Liver (tissue), 3 donors: ENCODE results near the gene KRT86.

Experiments
- EGR1 ChIP-seq, 2 donors: IDR thresholded peaks; 2 replicates each; pipeline ENCODE4 v1.6.1; 2016 to 2018; ENCODE audit warnings: antibody characterized with exemption in 2 of 2, low read depth in 2 of 2
- GABPA ChIP-seq, 2 donors: IDR thresholded peaks in 1 of 2; conservative IDR thresholded peaks in 1 of 2; 2 replicates each; pipeline ENCODE4 v1.6.1; 2016; ENCODE audit warnings: antibody characterized with exemption in 2 of 2, mild to moderate bottlenecking in 1 of 2, moderate library complexity in 1 of 2
- SP1 ChIP-seq: IDR thresholded peaks from 2 replicates; pipeline ENCODE4 v1.6.1; 2018; ENCODE audit warnings: antibody characterized with exemption, mild to moderate bottlenecking
- TF ChIP-seq, protein P1 (sequence below): fragments of 150-350 bp; IDR thresholded peaks from 2 replicates; pipeline ENCODE4 v1.5.1; 2017; ENCODE audit warnings: improper control_type of control experiment, low read depth, low read length; ENCODE audit not compliant: missing input control
- TF ChIP-seq, protein P2 (sequence below): IDR thresholded peaks from 2 replicates; pipeline ENCODE4 v1.6.1; 2016; ENCODE audit warnings: antibody characterized with exemption
- donor health status: healthy.
- donor health status: healthy.

DNA sequence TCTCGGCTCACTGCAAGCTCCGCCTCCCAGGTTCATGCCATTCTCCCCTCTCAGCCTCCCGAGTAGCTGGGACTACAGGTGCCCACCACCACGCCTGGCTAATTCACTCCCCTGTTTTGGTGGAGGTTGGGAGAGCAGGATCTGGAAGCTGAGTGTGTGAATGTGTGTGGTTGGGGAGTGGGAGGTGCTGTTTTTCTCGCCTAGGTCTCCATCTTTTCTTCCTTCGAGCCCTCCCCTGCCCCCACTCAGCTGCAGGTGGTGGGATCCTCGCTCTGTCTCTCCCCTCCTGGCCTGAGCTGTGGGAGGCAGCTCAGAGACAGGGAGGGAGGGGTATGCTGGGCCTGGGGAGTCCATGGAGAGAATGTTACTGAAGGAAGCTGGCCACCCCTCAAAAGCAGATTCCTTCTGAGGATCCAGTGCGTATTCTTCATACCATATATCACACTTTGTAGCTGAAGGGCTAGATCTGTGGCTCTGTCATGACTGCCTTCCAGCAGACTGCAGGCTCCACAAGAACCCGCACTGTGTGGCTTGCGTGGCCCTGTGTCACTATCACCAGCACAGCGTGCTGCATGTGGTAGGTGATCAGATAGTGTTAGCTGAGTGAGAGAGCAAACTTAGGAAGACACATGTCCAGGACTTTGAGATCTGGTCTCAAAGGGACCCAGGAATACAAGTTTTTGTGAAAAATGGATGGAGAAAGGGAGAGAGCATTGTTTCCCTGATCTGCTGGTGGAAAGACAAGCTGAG lies 44.0 kb downstream of the KRT86 start:
- TF ChIP-seq SP1 (no peak), GABPA (IDR thresholded peaks at IDR 0.05 in 1 of 2, conservative IDR thresholded peaks at IDR 0.05 in 1 of 2) (no peak), EGR1 (IDR thresholded peaks at IDR 0.05; ENCODE audit: low read depth in 2 of 2) (no peak)
- TF ChIP-seq, protein P1, sequence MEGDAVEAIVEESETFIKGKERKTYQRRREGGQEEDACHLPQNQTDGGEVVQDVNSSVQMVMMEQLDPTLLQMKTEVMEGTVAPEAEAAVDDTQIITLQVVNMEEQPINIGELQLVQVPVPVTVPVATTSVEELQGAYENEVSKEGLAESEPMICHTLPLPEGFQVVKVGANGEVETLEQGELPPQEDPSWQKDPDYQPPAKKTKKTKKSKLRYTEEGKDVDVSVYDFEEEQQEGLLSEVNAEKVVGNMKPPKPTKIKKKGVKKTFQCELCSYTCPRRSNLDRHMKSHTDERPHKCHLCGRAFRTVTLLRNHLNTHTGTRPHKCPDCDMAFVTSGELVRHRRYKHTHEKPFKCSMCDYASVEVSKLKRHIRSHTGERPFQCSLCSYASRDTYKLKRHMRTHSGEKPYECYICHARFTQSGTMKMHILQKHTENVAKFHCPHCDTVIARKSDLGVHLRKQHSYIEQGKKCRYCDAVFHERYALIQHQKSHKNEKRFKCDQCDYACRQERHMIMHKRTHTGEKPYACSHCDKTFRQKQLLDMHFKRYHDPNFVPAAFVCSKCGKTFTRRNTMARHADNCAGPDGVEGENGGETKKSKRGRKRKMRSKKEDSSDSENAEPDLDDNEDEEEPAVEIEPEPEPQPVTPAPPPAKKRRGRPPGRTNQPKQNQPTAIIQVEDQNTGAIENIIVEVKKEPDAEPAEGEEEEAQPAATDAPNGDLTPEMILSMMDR, result no peak
- TF ChIP-seq, protein P2, sequence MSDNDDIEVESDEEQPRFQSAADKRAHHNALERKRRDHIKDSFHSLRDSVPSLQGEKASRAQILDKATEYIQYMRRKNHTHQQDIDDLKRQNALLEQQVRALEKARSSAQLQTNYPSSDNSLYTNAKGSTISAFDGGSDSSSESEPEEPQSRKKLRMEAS, result no peak
